Lung (tissue), 12 donors: ENCODE data around the gene PTPRN2. TPM values are rescaled to one million over a fixed set of nuclear protein-coding genes. Genes with fewer than 3 reads are reported as not detected.

Experiments used
- ATAC-seq: fragments of 200-7000 bp; cut with Tn5 transposase; one replicate; pipeline ENCODE4 v1.9.1; 2020; ENCODE audit warnings: moderate number of reproducible peaks; ENCODE audit not compliant: insufficient read depth, low FRiP score
- DNase-seq, 3 donors: peaks; one replicate each; pipeline ENCODE4 v3.0.0-alpha.2; 2013 to 2017
- H3K27ac ChIP-seq, 2 donors: one replicate each; pipeline ENCODE4 v1.5.1; 2013; ENCODE audit warnings: mild to moderate bottlenecking in 2 of 2, moderate library complexity in 2 of 2, control low read depth in 1 of 2, inconsistent platforms in 1 of 2, low read depth in 1 of 2, low read length in 1 of 2
- H3K27me3 ChIP-seq, 3 donors: one replicate each; pipeline ENCODE4 v1.5.1; 2013; ENCODE audit warnings: low read length in 2 of 3; ENCODE audit not compliant: control insufficient read depth in 3 of 3, insufficient read depth in 3 of 3
- H3K36me3 ChIP-seq, 4 donors: one replicate each; pipeline ENCODE4 v1.5.1; 2013; ENCODE audit warnings: low read length in 4 of 4, mild to moderate bottlenecking in 1 of 4, moderate library complexity in 1 of 4; ENCODE audit not compliant: control insufficient read depth in 4 of 4, insufficient read depth in 4 of 4
- H3K4me1 ChIP-seq, 5 donors: one replicate each; pipeline ENCODE4 v1.5.1; 2013; ENCODE audit warnings: low read length in 5 of 5, mild to moderate bottlenecking in 2 of 5, moderate library complexity in 1 of 5; ENCODE audit not compliant: control insufficient read depth in 5 of 5, insufficient read depth in 5 of 5
- H3K4me3 ChIP-seq: one replicate; pipeline ENCODE4 v1.5.1; 2013; ENCODE audit warnings: mild to moderate bottlenecking, control low read depth, moderate library complexity
- H3K9ac ChIP-seq, 2 donors: one replicate each; pipeline ENCODE4 v1.5.1; 2013; ENCODE audit warnings: low read length in 2 of 2, control low read depth in 1 of 2; ENCODE audit not compliant: insufficient read depth in 1 of 2
- H3K9me3 ChIP-seq, 4 donors: one replicate each; pipeline ENCODE4 v1.5.1; 2013; ENCODE audit warnings: low read length in 3 of 4, mild to moderate bottlenecking in 1 of 4, moderate library complexity in 1 of 4; ENCODE audit not compliant: control insufficient read depth in 4 of 4, insufficient read depth in 3 of 4
- CTCF ChIP-seq: IDR thresholded peaks from 2 replicates; pipeline ENCODE4 v1.5.1; 2012; ENCODE audit warnings: mild to moderate bottlenecking; ENCODE audit errors: control extremely low read depth, extremely low read depth
- WGBS, 2 donors: extraction: QIAGEN DNeasy Blood & Tissue Kit; methylation state at CpG; one replicate each; pipeline ENCODE4 v1.1.7; 2013; 5-methylcytosine and 5-hydroxymethylcytosine counted together
- polyA plus RNA-seq, 2 donors: library from polyadenylated mRNA; stranded (reverse); fragments of 200-250 nt; gene quantifications; one replicate each; pipeline ENCODE4 v1.2.1, GENCODE V29; 2013
- total RNA-seq, 2 donors: library from RNA; depleted of rRNA in 1 of 2; stranded (reverse); fragments of >200 nt in 1 of 2; gene quantifications; one replicate each; pipeline ENCODE4 v1.2.1, GENCODE V29; 2014 to 2021
- donor health status: control.
- donor health status: control.
- donor health status: Bipolar disorder and iron deficiency.
- donor health status: healthy.
- donor health status: DM: yes; HTN: yes; CAD: no.

Gene PTPRN2
- total and polyA plus RNA-seq, 4 donors, result 2.1 to 7.4 (median 4.4) TPM

GRCh38 chr7:158042156-158042880 lies 545.3 kb downstream of the PTPRN2 start:
- Histone ChIP-seq H3K9ac (no peak overlapping the region), H3K4me1 (peaks cover 0 to 4% (median 0%) of the 10 kb centered on the region in 5 donors), H3K4me3 (no peak overlapping the region), H3K27ac (no peak overlapping the region), H3K9me3 (peaks cover 0 to 8% (median 5%) of the 10 kb centered on the region in 4 donors), H3K36me3 (no peaks in the 10 kb centered on the region), H3K27me3 (no peaks in the 10 kb centered on the region)
- TF ChIP-seq CTCF, result no peak
- WGBS, 2 donors, result 83 to 89% methylated on average over 20 of the region's 20 CpGs
- no peak for DNase-seq
- ATAC-seq, result no peak

- DNase-seq (no peak), ATAC-seq (no peak)
- Histone ChIP-seq H3K36me3 (no peaks in the 10 kb centered on the region), H3K27ac (no peak overlapping the region), H3K4me1 (peaks cover 0 to 4% (median 0%) of the 10 kb centered on the region in 5 donors), H3K27me3 (no peaks in the 10 kb centered on the region), H3K4me3 (no peak overlapping the region), H3K9ac (no peak overlapping the region), H3K9me3 (peaks cover 0 to 11% (median 6%) of the 10 kb centered on the region in 4 donors)
- WGBS, 2 donors, result 93 to 94% methylated on average over 6 of the region's 6 CpGs
- TF ChIP-seq CTCF, result no peak
These were observed 547.4 kb downstream of the PTPRN2 start for GRCh38 chr7:158040199-158040598.

DNA sequence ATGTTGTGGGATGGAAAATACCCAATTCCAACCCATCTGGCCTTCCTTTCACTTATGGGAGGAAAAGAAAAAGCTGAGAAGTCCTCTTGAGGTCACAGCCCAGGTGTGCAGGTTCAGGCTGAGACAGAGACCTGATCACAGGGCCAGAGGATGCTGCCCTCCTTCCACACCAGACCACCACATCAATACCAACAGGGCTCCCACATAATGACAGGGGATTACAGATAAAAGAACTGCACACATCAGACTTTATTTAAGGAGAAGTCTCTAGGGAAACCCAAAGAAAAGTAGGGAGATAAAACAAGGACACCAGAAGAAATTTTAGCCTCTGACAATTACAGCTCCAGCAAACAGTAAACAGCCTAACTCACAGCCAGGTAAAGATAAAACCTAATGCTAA lies 548.4 kb downstream of the PTPRN2 start:
- no peak for ATAC-seq
- no peak for TF ChIP-seq CTCF
- no peak for DNase-seq
- H3K9me3 ChIP-seq, result peaks cover 0 to 11% (median 6%) of the 10 kb centered on the region in 4 donors
- H3K27ac ChIP-seq, result no peak overlapping the region
- no peaks in the 10 kb centered on the region for H3K36me3 ChIP-seq
- peaks cover 0 to 4% (median 0%) of the 10 kb centered on the region in 5 donors for H3K4me1 ChIP-seq
- H3K27me3 ChIP-seq, result no peaks in the 10 kb centered on the region
- no peak overlapping the region for H3K9ac ChIP-seq
- H3K4me3 ChIP-seq, result no peak overlapping the region
